Stimulated activated CD8-positive, alpha-beta memory T cell treated with anti-CD3 and anti-CD28 coated beads, Interleukin-2, amount 100 ng/mL, for 48 hours (primary cell): ENCODE measurements around the gene OR52B2.
"Not testable (repeated sequence)": the region's sequence is repeated elsewhere in the genome, so short reads cannot be mapped to it uniquely, and the experiment has no call there.

Experiments
- DNase-seq, 2 donors: peaks; one replicate each; pipeline ENCODE4 v3.0.0-alpha.2; 2020; ENCODE audit warnings: low read depth in 2 of 2

Gene OR52B2

DNA sequence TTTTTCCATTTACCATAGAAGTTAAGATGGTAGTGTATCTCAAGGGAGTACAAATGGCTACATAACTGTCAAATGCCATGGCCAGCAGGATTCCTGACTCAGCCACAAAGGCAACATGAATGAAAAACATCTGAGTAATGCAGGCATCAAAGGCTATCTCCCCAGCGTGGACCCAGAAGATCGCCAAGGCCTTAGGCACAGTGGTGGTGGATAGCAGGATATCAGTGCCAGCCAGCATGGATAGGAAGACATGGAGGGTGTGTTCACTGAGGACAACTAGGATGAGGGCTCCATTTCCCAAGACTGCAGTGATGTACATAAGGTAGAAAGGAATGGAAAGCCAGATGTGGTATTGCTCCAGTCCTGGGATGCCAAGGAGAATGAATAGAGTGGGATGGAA lies 18.0 kb downstream of the OR52B2 start:
- no peak for DNase-seq

DNA sequence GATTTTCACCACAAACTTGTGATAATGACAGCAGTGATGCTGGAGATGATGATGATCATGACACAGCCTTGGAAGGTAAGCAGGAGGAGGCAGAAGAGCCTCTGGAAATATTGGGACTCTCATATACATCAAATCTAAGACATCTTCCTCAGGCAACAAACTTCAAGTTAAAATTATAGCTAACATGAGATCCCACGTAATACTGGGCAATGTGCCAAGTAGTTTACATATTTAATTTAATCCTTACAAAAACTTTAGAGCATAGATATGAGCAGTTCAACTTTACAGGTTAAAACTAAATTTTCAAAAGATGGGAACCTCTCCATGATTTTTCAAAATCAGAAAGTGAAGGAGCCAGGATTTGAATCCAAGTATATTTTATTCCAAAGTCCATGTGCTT lies 19.0 kb downstream of the OR52B2 start:
- no peak for DNase-seq

- DNase-seq, result not testable (repeated sequence)
Observed at GRCh38 chr11:6143737-6144136, 26.4 kb downstream of the OR52B2 start.

GRCh38 chr11:6142936-6143335 lies 27.2 kb downstream of the OR52B2 start:
- no peak for DNase-seq

DNA sequence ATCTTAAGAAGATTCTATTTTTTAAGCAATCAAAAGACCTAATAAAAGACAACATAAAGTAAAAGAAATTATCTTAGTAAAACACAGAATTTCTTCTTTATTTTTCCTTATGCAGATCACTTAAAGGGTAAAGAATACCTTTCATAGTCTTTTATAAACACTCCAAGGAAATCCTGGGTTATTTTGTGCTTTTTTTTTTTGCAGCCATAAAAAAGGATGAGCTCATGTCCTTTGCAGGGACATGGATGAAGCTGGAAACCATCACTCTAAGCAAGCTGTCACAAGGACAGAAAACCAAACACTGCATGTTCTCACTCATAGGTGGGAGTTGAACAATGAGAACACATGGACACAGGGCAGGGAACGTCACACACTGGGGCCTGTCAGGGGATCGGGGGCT lies 34.2 kb downstream of the OR52B2 start:
- DNase-seq, result not testable (repeated sequence)

DNA sequence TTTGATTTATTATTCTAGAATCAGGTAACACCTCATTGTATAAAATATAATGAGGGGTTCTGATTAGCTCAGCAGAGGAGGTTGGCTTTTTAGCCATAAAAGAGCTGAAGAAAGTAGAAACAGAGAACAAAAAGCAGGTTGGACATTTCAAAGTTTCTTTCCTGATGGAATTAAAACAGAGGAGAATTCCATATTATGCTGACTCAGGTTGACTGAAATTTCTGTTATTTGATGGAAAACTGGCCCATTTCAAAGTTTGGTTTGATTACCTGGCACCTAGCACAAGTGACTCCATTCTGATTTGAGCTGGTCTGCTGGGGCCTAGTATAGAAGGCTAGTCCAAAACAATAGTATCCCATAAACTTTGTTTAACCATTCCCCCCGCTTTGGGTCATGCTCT lies 37.7 kb downstream of the OR52B2 start:
- DNase-seq, result no peak

DNA sequence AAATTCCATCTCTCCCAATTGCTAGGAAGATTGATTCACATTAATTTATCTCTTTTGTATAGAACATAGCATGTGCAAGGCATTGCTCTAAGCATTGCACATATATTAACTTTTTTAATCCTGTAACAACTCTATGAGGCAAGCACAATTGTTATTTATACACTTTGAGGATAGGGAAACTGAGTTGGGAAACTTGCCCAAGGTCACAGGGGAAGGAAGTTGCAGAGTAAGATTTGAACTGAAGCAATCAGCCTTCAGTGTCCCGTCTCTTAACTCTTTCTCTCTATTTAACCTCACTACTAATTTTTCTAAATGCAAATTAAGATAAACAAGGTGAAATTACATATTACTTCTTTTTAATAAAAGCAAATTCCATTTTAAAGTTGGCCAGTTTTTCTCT lies 40.5 kb downstream of the OR52B2 start:
- no peak for DNase-seq

DNA sequence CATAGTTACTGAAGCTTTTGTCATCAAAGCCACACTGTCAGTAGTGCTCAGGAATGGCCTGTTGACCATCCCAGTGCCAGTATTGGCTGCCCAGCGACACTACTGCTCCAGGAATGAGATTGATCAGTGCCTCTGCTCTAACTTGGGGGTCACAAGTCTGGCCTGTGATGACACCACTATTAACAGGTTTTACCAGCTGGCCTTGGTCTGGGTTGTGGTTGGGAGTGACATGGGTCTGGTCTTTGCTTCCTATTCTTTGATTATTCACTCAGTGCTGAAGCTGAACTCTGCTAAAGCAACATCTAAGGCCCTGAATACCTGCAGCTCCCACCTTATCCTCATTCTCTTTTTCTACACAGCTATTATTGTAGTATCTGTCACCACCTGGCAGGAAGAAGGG lies 41.1 kb downstream of the OR52B2 start:
- no peak for DNase-seq

DNA sequence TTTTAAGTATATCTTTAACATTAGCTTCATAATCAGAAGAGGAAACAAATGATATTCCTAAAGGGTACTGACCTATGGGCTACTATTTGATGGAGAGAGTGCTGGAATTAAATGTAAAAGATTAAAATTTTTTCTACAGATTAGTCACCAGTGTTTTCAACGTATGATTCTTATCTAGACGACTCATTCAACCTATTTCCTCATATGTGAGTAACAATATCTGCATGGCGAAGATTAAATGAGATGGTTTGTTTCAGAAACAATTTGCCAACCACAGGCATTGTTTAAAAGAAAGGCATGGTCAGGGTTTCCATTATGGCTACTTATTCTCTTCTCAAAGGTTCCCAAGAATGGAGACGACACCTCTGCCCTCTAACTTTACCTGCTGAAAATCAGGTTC lies 42.2 kb downstream of the OR52B2 start:
- no peak for DNase-seq

GRCh38 chr11:6124245-6124644 lies 45.9 kb downstream of the OR52B2 start:
- DNase-seq, result no peak
